Small intestine (tissue), 7 donors: ENCODE measurements around the gene GAD1. TPM values are rescaled to one million over a fixed set of nuclear protein-coding genes. Genes with fewer than 3 reads are reported as not detected.

Experiments used
- DNase-seq, 2 donors: peaks; one replicate each; pipeline versions ENCODE4 v3.0.0 to v3.0.0-alpha.2; 2013
- FAIRE-seq: peaks from 2 replicates; lab custom pipeline; 2012; peaks lifted over from hg19 to GRCh38; lab: Jason Lieb, UNC
- H3K27ac ChIP-seq, 3 donors: one replicate each; pipeline ENCODE4 v1.5.1; 2013; ENCODE audit warnings: low read length in 2 of 3, mild to moderate bottlenecking in 2 of 3, control low read depth in 1 of 3, inconsistent platforms in 1 of 3, low read depth in 1 of 3, moderate library complexity in 1 of 3
- H3K27me3 ChIP-seq, 3 donors: one replicate each; pipeline ENCODE4 v1.6.1; 2013; ENCODE audit warnings: low read length in 3 of 3, inconsistent platforms in 1 of 3; ENCODE audit not compliant: control insufficient read depth in 3 of 3, insufficient read depth in 3 of 3
- H3K36me3 ChIP-seq, 3 donors: one replicate each; pipeline ENCODE4 v1.6.1; 2013; ENCODE audit warnings: low read length in 3 of 3, inconsistent platforms in 1 of 3, low read depth in 1 of 3, mild to moderate bottlenecking in 1 of 3, moderate library complexity in 1 of 3; ENCODE audit not compliant: control insufficient read depth in 3 of 3, insufficient read depth in 2 of 3
- H3K4me1 ChIP-seq, 3 donors: one replicate each; pipeline ENCODE4 v1.6.1; 2013; ENCODE audit warnings: low read length in 2 of 3, inconsistent platforms in 1 of 3, low read depth in 1 of 3, mild to moderate bottlenecking in 1 of 3, moderate library complexity in 1 of 3; ENCODE audit not compliant: control insufficient read depth in 3 of 3, insufficient read depth in 2 of 3
- H3K4me3 ChIP-seq, 3 donors: one replicate each; pipeline ENCODE4 v1.5.1; 2013; ENCODE audit warnings: low read length in 3 of 3, control low read depth in 1 of 3, inconsistent platforms in 1 of 3, low read depth in 1 of 3, mild to moderate bottlenecking in 1 of 3, moderate library complexity in 1 of 3
- H3K9me3 ChIP-seq, 2 donors: one replicate each; pipeline ENCODE4 v1.6.1; 2013; ENCODE audit warnings: low read depth in 1 of 2, low read length in 1 of 2; ENCODE audit not compliant: control insufficient read depth in 2 of 2, insufficient read depth in 1 of 2
- WGBS, 3 donors: extraction: QIAGEN DNeasy Blood & Tissue Kit; methylation state at CpG; one replicate each; pipeline ENCODE4 v1.1.7; 2013; 5-methylcytosine and 5-hydroxymethylcytosine counted together
- polyA plus RNA-seq, 4 donors: library from polyadenylated mRNA; stranded (reverse) in 3 of 4; unstranded in 1 of 4; fragments of 200-250 nt in 3 of 4; fragments of 120-200 nt in 1 of 4; gene quantifications; one replicate each; pipeline versions ENCODE4 v1.2.1 to v1.2.3, GENCODE V29; 2013
- donor health status: healthy with polysubstance abuse.
- donor health status: control.
- donor health status: control.
- donor health status: Bipolar disorder and iron deficiency.
- donor health status: healthy.

The GAD1 gene
- polyA plus RNA-seq, 4 donors: 0.07 to 0.21 TPM; not detected in 2

DNA sequence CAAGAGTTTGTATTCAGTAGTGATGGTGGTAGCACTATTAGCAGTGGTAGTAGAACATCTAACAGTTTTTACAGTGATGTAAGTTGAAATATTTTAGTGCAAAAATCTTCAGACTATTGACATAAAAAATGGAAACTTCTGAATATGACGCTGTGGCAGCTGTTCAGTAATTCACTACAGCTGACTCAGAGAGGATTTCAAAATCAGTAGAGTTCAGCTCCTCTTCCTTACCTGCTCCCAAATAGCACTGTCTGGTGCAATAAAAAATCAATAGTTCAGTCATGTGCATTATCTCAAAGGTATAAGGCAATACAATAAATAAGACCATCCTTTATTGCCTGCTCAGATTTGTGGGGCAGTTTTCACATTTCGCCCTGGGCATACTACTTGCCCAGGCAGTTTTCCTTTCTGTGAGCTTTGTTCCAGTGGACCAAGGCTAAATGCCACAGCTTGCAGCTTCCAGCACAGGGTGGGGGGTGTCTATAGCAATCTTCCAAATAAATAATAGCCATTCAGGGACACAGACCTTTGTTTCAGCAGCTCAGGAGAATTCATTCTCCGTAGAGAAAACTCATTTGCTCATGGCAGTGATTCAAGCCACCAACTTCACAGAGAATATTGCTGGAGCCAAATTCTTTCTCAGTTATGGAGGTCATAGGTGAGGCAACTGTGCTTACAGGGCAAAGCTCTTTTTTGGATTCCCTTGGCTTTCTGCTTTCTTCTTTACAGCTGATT is 78.5 kb downstream of the GAD1 start:
- FAIRE-seq (no peak), DNase-seq (no peak)
- no peak overlapping the region for H3K4me3 ChIP-seq
- no peaks in the 10 kb centered on the region for H3K36me3 ChIP-seq
- WGBS, 3 donors: 44 to 76% (median 54%) methylated on average over 3 of the region's 3 CpGs
- H3K9me3 ChIP-seq: no peaks in the 10 kb centered on the region
- H3K4me1 ChIP-seq: no peaks in the 10 kb centered on the region
- no peaks in the 10 kb centered on the region for H3K27me3 ChIP-seq
- no peak overlapping the region for H3K27ac ChIP-seq

DNA sequence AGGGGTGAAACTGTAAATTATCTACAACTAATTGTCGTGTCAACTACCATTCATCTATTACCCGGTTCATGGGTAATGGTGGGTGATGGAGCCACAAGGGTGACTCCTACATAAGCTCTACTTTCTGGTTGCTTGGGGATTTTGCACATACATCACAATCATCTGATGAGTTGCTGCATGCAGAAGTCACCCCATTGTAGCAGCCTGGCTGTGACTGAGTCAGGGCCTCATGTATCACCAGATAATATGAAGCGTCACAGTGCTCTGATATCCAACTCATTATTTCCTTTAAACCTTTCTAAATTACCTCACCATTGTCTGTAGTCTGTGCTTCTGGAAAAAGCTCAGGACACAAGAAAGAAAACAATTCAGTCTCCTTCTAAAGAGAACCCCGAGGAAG is 79.9 kb downstream of the GAD1 start:
- no peaks in the 10 kb centered on the region for H3K9me3 ChIP-seq
- WGBS, 3 donors: 64 to 92% (median 71%) methylated on average over 4 of the region's 4 CpGs
- FAIRE-seq: no peak
- H3K4me3 ChIP-seq: no peak overlapping the region
- no peaks in the 10 kb centered on the region for H3K36me3 ChIP-seq
- H3K27me3 ChIP-seq: no peaks in the 10 kb centered on the region
- DNase-seq: no peak
- H3K4me1 ChIP-seq: no peaks in the 10 kb centered on the region
- H3K27ac ChIP-seq: no peak overlapping the region

DNA sequence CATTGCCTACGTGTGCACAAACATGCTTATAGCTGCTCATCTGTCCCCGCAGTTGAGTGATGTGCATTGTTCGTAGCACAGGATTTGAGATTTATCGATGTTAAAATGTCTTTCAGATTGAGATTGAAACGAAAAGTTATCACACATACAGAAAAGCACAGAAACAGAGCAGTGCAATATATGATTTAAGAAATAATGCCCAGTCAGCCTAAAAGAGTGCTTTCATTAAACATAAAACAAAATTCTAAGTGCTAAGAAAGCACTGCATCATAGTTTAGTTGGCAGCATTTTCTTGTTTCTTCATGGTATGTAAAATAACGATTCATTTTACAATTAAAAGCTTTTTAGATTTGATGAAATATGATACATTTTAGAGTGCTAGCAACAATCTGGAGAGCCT is 80.4 kb downstream of the GAD1 start:
- Histone ChIP-seq H3K9me3 (no peaks in the 10 kb centered on the region), H3K27me3 (no peaks in the 10 kb centered on the region), H3K36me3 (no peaks in the 10 kb centered on the region), H3K27ac (no peak overlapping the region), H3K4me3 (no peak overlapping the region), H3K4me1 (no peaks in the 10 kb centered on the region)
- 89 to 94% (median 91%) methylated on average over 6 of the region's 6 CpGs for WGBS, 3 donors
- DNase-seq: no peak
- FAIRE-seq: no peak

DNA sequence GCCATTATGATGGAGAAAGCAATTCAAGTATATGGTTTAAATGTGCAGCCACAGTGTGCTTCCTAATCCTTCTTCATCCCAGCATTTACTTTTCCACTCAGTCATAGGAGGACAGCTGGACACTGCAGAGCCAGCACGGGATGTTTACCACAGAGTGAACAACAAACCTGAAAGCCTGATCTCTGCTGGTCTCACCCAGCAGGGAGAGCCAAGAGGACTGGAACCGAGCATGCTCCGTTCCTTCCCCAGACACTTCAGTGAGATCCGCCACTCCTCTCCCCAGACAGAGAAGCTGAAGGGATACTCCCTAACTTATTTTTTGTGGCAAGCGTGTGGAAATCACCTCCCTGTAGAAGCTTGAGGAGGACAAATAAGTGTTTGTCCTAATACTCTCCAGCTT is 89.2 kb downstream of the GAD1 start:
- no peaks in the 10 kb centered on the region for H3K36me3 ChIP-seq

More for the DNA sequence above, 89.2 kb downstream of the GAD1 start:
- H3K27ac ChIP-seq: no peak overlapping the region
- H3K4me1 ChIP-seq: no peaks in the 10 kb centered on the region
- FAIRE-seq (no peak), DNase-seq (no peak)
- 48 to 59% (median 54%) methylated on average over 5 of the region's 5 CpGs for WGBS, 3 donors
- H3K9me3 ChIP-seq: peaks cover 0 to 7% of the 10 kb centered on the region in 2 donors
- no peak overlapping the region for H3K4me3 ChIP-seq
- peaks cover 0 to 2% (median 0%) of the 10 kb centered on the region in 3 donors for H3K27me3 ChIP-seq

Other genes starting within 250 kb of the GAD1 start
- 1 to 10 TPM in 3 of 4 donors, under 1 TPM in 1; 0.54 to 5.9 (median 1.1) TPM for gene SP5, start 101.5 kb upstream of the GAD1 start, polyA plus RNA-seq
- 1 to 10 TPM in 1 of 4 donors, under 1 TPM in 1, not detected in 2; 0.28 to 1.2 TPM for gene ERICH2, start 46.5 kb upstream of the GAD1 start, polyA plus RNA-seq
- gene GORASP2, start 112.4 kb downstream of the GAD1 start, polyA plus RNA-seq: 10 to 100 TPM; 32.7 to 67.2 (median 44.6) TPM